Ovary (tissue), 9 donors: ENCODE results near the gene HNRNPLL. TPM values are rescaled to one million over a fixed set of nuclear protein-coding genes. Genes with fewer than 3 reads are reported as not detected.

Experiments used
- DNase-seq, 5 donors: peaks; one replicate each; pipeline ENCODE4 v3.0.0-alpha.2; 2019 to 2020
- H3K27ac ChIP-seq, 2 donors: fragments of 200-600 bp; one replicate each; pipeline versions ENCODE4 v1.5.1 to v1.8.0; 2019 to 2022
- H3K27me3 ChIP-seq: fragments of 200-600 bp; one replicate; pipeline ENCODE4 v1.8.0; 2022
- H3K36me3 ChIP-seq: fragments of 200-600 bp; sonication (generic); one replicate; pipeline ENCODE4 v1.5.1; 2019
- H3K4me1 ChIP-seq: one replicate; pipeline ENCODE4 v1.8.1; 2013; ENCODE audit warnings: mild to moderate bottlenecking, moderate library complexity; ENCODE audit not compliant: insufficient read depth
- H3K4me3 ChIP-seq: fragments of 200-600 bp; sonication (generic); one replicate; pipeline ENCODE4 v1.5.1; 2017
- H3K9me3 ChIP-seq, 2 donors: fragments of 200-600 bp in 1 of 2; sonication (generic) in 1 of 2; one replicate each; pipeline versions ENCODE4 v1.5.1 to v1.8.1; 2013 to 2019; ENCODE audit warnings: mild to moderate bottlenecking in 1 of 2, moderate library complexity in 1 of 2
- CTCF ChIP-seq, 3 donors: fragments of 450-650 bp in 2 of 3; fragments of 200-600 bp in 1 of 3; IDR thresholded peaks; one replicate each; pipeline versions ENCODE4 v1.5.1 to v1.8.0; 2016 to 2022; ENCODE audit warnings: antibody characterized with exemption in 3 of 3, mild to moderate bottlenecking in 1 of 3
- EP300 ChIP-seq: sonication (generic); formaldehyde crosslinking; IDR thresholded peaks from one replicate; pipeline ENCODE4 v1.6.1; 2017; ENCODE audit warnings: antibody characterized with exemption
- POLR2A ChIP-seq: fragments of 450-650 bp; IDR thresholded peaks from one replicate; pipeline ENCODE4 v1.6.1; 2017; ENCODE audit warnings: antibody characterized with exemption, mild to moderate bottlenecking, moderate library complexity
- WGBS, 3 donors: extraction: QIAGEN DNeasy Blood & Tissue Kit in 1 of 3; methylation state at CpG; one replicate each; pipeline versions ENCODE4 v1.1.5 to v1.1.7; 2013 to 2017; 5-methylcytosine and 5-hydroxymethylcytosine counted together
- intact Hi-C, 4 donors: fragments of 100-400 bp; cut with DNase I; formaldehyde crosslinking; loops; one replicate each; pipeline versions ENCODE4 v1.11.0 to v1.15.1; 2022 to 2023
- polyA plus RNA-seq, 2 donors: library from polyadenylated mRNA; stranded (reverse); fragments of 200-250 nt in 1 of 2; fragments of 350-450 nt in 1 of 2; fragmentation: Illumina TruSeq in 1 of 2; extraction: RNeasy Lipid Tissue Mini Kit (QIAGEN cat#74804) in 1 of 2; gene quantifications; one replicate each; pipeline ENCODE4 v1.2.3, GENCODE V29; 2013 to 2014
- total RNA-seq, 7 donors: library from RNA; depleted of rRNA in 2 of 7; stranded (reverse); fragments of >200 nt in 2 of 7; fragmentation: NEBNext Ultra II Directional in 3 of 7; extraction: Animal tissue kit (Norgen Biotek cat#: 25700) in 3 of 7; gene quantifications; one replicate each; pipeline versions ENCODE4 v1.1.0 to v1.2.4, GENCODE V29; 2016 to 2023
- donor health status: DM: no; HTN: no; CAD: no; lungs with moderate emphysema.
- donor health status: DM: no; HTN: no; CAD: no.
- donor health status: Bipolar disorder and iron deficiency.
- donor health status: DM: yes; HTN: yes; CAD: no.
- donor health status: DM: no; HTN: no; CAD: no.
- donor health status: DM: yes; HTN: yes; CAD: no.

HNRNPLL gene
- total and polyA plus RNA-seq, 9 donors: 19.1 to 59.2 (median 47.1) TPM

DNA sequence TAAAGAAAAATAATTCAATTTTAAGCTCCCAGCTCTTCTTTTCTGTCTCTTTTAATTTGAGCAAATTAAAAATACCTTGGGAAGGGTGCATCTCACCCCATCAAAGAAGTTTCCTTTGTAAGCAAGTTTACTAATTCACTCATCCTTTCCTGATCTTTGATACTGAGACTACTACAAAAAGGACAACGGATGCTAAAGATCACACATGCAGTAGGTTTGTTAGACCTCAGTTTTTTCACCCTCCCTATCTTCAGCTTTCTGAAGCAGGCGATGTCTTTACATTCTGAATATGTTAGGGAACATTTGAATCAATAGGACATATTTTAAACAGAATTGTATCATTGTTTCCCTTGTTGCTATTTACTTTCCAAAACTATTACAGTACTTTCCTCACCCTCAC lies 6.0 kb upstream of the HNRNPLL start:
- 90 to 91% (median 91%) methylated on average over 2 of the region's 2 CpGs for WGBS, 3 donors

DNA sequence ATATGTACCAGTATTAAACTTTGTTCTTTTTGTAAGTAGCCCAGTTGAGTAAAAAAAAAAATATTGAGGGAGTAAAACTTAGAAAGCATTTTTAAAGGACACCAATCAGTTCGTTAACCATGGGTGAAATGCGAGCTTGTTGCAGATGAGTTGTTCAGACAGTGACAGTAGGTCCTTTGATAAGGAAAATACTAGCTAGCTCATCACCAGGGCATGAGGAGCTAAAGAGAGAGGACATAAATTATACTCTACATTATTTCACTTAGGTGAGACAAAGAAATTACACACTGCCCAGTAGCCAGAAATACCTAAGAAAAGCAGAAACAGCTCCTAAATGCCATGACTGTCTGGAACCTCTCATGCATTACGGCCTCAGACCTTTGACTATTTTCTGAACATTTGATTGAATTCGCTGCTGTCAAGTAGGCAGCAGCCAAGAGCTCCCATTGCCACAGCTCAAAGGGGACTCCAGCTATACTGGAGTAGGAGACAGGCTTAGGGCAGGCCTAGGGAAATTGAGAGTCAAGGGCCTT lies 2.6 kb upstream of the HNRNPLL start:
- no peak for TF ChIP-seq POLR2A
- TF ChIP-seq EP300: no peak
- TF ChIP-seq CTCF (IDR thresholded peaks at IDR 0.05): no peak
- Histone ChIP-seq H3K4me3 (no peak overlapping the region), H3K4me1 (peaks cover 3% of the 10 kb centered on the region), H3K27me3 (no peaks in the 10 kb centered on the region), H3K9me3 (no peaks in the 10 kb centered on the region), H3K36me3 (no peaks in the 10 kb centered on the region), H3K27ac (no peak overlapping the region)
- no peak for DNase-seq
- 92 to 98% (median 93%) methylated on average over 4 of the region's 4 CpGs for WGBS, 3 donors
- intact Hi-C loops: loop anchor here in 3 of 4 donors (10.0 kb wide), 3 partner anchors 119 to 231 kb away; partner anchors contain the start of gene ATL2 (in 1 of the 3)

More for the DNA sequence above, 6.0 kb upstream of the HNRNPLL start:
- no peaks in the 10 kb centered on the region for H3K9me3 ChIP-seq
- intact Hi-C loops: loop anchor here in 3 of 4 donors (10.0 kb wide), 3 partner anchors 116 to 234 kb away; partner anchors contain the start of gene ATL2 (in 1 of the 3)
- DNase-seq: no peak
- no peak overlapping the region for H3K27ac ChIP-seq
- no peaks in the 10 kb centered on the region for H3K4me1 ChIP-seq
- H3K4me3 ChIP-seq: no peak overlapping the region
- no peak for TF ChIP-seq CTCF (IDR thresholded peaks at IDR 0.05)
- TF ChIP-seq POLR2A: no peak
- no peak for TF ChIP-seq EP300
- H3K36me3 ChIP-seq: no peaks in the 10 kb centered on the region
- H3K27me3 ChIP-seq: no peaks in the 10 kb centered on the region

DNA sequence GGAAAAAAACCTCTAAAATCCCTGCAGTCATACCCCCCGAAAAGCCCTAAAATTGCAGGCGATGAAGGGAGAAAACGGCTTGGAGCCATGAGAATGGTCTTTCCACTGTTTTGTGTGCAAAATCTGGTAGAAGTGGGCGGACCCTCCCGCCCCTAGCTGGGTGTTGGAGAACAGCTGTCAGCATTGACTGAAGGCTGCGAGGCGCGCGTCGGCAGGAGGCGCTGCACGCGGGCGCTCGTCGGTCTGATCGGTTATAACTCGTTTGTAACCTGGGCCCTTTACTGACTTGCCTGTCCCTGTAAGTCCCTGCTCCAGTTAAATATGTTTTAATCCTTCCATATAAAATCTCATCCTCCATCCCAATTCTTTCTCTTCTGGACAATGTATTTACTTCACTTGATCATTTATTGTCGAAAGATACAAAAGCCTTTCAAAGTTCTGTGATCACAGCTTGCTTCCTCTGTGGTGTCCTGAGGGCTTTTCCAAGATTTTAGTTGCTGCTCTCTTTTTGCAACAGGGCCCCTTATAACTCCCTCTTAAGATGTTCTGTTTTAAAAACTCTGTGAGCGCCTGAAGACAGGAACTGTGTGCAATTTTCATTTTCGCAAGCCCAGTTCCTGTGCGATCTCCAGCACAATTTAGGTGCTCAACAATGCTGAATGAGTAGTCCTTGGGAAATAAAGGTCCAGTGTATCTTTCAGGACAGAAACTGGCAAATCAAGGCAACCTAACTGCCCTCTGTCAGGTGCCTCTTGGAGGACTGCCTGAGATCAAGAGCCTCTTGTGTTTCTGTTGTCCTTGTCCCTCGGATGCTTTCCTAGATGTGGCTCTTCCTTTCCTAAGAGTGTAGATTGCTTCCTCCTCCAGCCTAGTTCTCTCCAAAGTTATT lies 918 bp upstream of the HNRNPLL start:
- DNase-seq: peak; percentile 58 to 81 (median 71)
- no peaks in the 10 kb centered on the region for H3K9me3 ChIP-seq

More for the DNA sequence above, 918 bp upstream of the HNRNPLL start:
- H3K36me3 ChIP-seq: no peaks in the 10 kb centered on the region
- H3K4me1 ChIP-seq: peaks cover 5% of the 10 kb centered on the region
- TF ChIP-seq EP300 (no peak), CTCF (IDR thresholded peaks at IDR 0.05) (peak; percentile 39 to 79 (median 52))
- no peaks in the 10 kb centered on the region for H3K27me3 ChIP-seq
- H3K27ac ChIP-seq: peak overlapping the region; percentile 29 to 98
- WGBS, 3 donors: 17 to 20% (median 19%) methylated on average over 23 of the region's 23 CpGs
- H3K4me3 ChIP-seq: peak overlapping the region; percentile 79
- intact Hi-C loops: loop anchor here in 3 of 4 donors (10.0 kb wide), 3 partner anchors 121 to 229 kb away; partner anchors contain the start of gene ATL2 (in 1 of the 3)
